Daoy (cell line): Measurements from ENCODE around the gene CRYGS. TPM values are rescaled to one million over a fixed set of nuclear protein-coding genes. Genes with fewer than 3 reads are reported as not detected.

Source experiments
- DNase-seq: peaks from one replicate; pipeline ENCODE4 v3.0.0-alpha.2; 2015; ENCODE audit warnings: low read depth
- total RNA-seq: library from RNA; depleted of rRNA; stranded (reverse); fragments of >200 nt; shearing (Covaris generic); gene quantifications from 2 replicates; pipeline ENCODE4 v1.2.3, GENCODE V29; 2014; rRNA removed

CRYGS gene
- total RNA-seq, 1 experiment from 2014 or later, result 0.51 TPM

- DNase-seq, result no peak
Measured at GRCh38 chr3:186493525-186494255, 50.5 kb downstream of the CRYGS start.

GRCh38 chr3:186492385-186492984, 51.7 kb downstream of the CRYGS start:
- no peak for DNase-seq

GRCh38 chr3:186489507-186489906, 54.7 kb downstream of the CRYGS start:
- no peak for DNase-seq

Other genes with a start within 250 kb of the CRYGS start
- gene DGKG, start 182.1 kb downstream of the CRYGS start, total RNA-seq, result 12.7 and 20.5 TPM in 2 replicates
- 15.9 and 17.7 TPM in 2 replicates for gene TBCCD1, start 23.0 kb upstream of the CRYGS start, total RNA-seq
- gene DNAJB11, start 26.3 kb upstream of the CRYGS start, total RNA-seq, result 137 and 142 TPM in 2 replicates
- not detected in 2 replicates for gene AHSG, start 68.7 kb upstream of the CRYGS start, total RNA-seq
- gene FETUB, start 96.0 kb upstream of the CRYGS start, total RNA-seq, result not detected in 2 replicates
- not detected in 2 replicates for gene HRG, start 121.6 kb upstream of the CRYGS start, total RNA-seq
- not detected in 2 replicates for gene KNG1, start 173.0 kb upstream of the CRYGS start, total RNA-seq
- 697 and 819 TPM in 2 replicates for gene EIF4A2, start 239.2 kb upstream of the CRYGS start, total RNA-seq